ENCODE results near the gene MRPL37.

Gene MRPL37

GRCh38 chr1:54218883-54219687 is 19.1 kb downstream of the MRPL37 start:
- ATAC-seq = no peak
- no peak for TF ChIP-seq CSRNP3 (CRISPR knock-in tag; IDR thresholded peaks at IDR 0.05)
- TF ChIP-seq PPARA (CRISPR knock-in tag; IDR thresholded peaks at IDR 0.05; ENCODE audit: borderline replicate concordance) = no peak
- TF ChIP-seq ZFP3 (CRISPR knock-in tag; IDR thresholded peaks at IDR 0.05) = no peak

- no peak for TF ChIP-seq ISL1 (CRISPR knock-in tag; IDR thresholded peaks at IDR 0.05)
- no peak for TF ChIP-seq CSDC2 (CRISPR knock-in tag; IDR thresholded peaks at IDR 0.05)
- no peak for TF ChIP-seq CSRNP3 (CRISPR knock-in tag; IDR thresholded peaks at IDR 0.05)
- no peak for TF ChIP-seq ZNF8 (CRISPR knock-in tag; IDR thresholded peaks at IDR 0.05)
- ATAC-seq = no peak
Measured at GRCh38 chr1:54219688-54220003, 19.7 kb downstream of the MRPL37 start.

GRCh38 chr1:54220004-54220811 is 20.2 kb downstream of the MRPL37 start:
- TF ChIP-seq PPARA (CRISPR knock-in tag; IDR thresholded peaks at IDR 0.05; ENCODE audit: borderline replicate concordance) = no peak
- no peak for TF ChIP-seq OSR1 (CRISPR knock-in tag; IDR thresholded peaks at IDR 0.05)
- no peak for TF ChIP-seq ZC3H10 (CRISPR knock-in tag; IDR thresholded peaks at IDR 0.05)
- TF ChIP-seq ISL1 (CRISPR knock-in tag; IDR thresholded peaks at IDR 0.05) = no peak
- TF ChIP-seq ZNF565 (CRISPR knock-in tag; conservative IDR thresholded peaks at IDR 0.05; ENCODE audit: low read depth) = no peak
- no peak for TF ChIP-seq ZNF70 (CRISPR knock-in tag; IDR thresholded peaks at IDR 0.05)
- no peak for TF ChIP-seq ZNF8 (CRISPR knock-in tag; IDR thresholded peaks at IDR 0.05)
- peak; percentile 50 for ATAC-seq

GRCh38 chr1:54221113-54221834 is 21.3 kb downstream of the MRPL37 start:
- ATAC-seq = no peak
- TF ChIP-seq SNAI2 (CRISPR knock-in tag; IDR thresholded peaks at IDR 0.05) = no peak
- no peak for TF ChIP-seq RARB (CRISPR knock-in tag; IDR thresholded peaks at IDR 0.05)
- no peak for TF ChIP-seq ZNF565 (CRISPR knock-in tag; conservative IDR thresholded peaks at IDR 0.05; ENCODE audit: low read depth)
- TF ChIP-seq GLIS3 (CRISPR knock-in tag; IDR thresholded peaks at IDR 0.05) = no peak
- no peak for TF ChIP-seq PATZ1 (CRISPR knock-in tag; IDR thresholded peaks at IDR 0.05; ENCODE audit: borderline replicate concordance)
- TF ChIP-seq ZFP30 (CRISPR knock-in tag; IDR thresholded peaks at IDR 0.05) = no peak
- TF ChIP-seq POU6F1 (CRISPR knock-in tag; IDR thresholded peaks at IDR 0.05; ENCODE audit: borderline replicate concordance, low read depth) = no peak
- TF ChIP-seq BACH2 (CRISPR knock-in tag; IDR thresholded peaks at IDR 0.05; ENCODE audit: borderline replicate concordance) = no peak
- no peak for TF ChIP-seq PPARA (CRISPR knock-in tag; IDR thresholded peaks at IDR 0.05; ENCODE audit: borderline replicate concordance)
- no peak for TF ChIP-seq CREB5 (CRISPR knock-in tag; IDR thresholded peaks at IDR 0.05; ENCODE audit: low read depth)
- no peak for TF ChIP-seq ZC3H10 (CRISPR knock-in tag; IDR thresholded peaks at IDR 0.05)
- TF ChIP-seq ZNF8 (CRISPR knock-in tag; IDR thresholded peaks at IDR 0.05) = no peak
- TF ChIP-seq CSRNP3 (CRISPR knock-in tag; IDR thresholded peaks at IDR 0.05) = no peak
- TF ChIP-seq OSR1 (CRISPR knock-in tag; IDR thresholded peaks at IDR 0.05) = no peak
- no peak for TF ChIP-seq ZFP3 (CRISPR knock-in tag; IDR thresholded peaks at IDR 0.05)
- TF ChIP-seq TSHZ2 (CRISPR knock-in tag; IDR thresholded peaks at IDR 0.05) = no peak
- TF ChIP-seq ISL1 (CRISPR knock-in tag; IDR thresholded peaks at IDR 0.05) = no peak
- no peak for TF ChIP-seq ZNF70 (CRISPR knock-in tag; IDR thresholded peaks at IDR 0.05)
- TF ChIP-seq CSDC2 (CRISPR knock-in tag; IDR thresholded peaks at IDR 0.05) = no peak
